ENCODE results near the gene PITPNB.

The PITPNB gene

DNA sequence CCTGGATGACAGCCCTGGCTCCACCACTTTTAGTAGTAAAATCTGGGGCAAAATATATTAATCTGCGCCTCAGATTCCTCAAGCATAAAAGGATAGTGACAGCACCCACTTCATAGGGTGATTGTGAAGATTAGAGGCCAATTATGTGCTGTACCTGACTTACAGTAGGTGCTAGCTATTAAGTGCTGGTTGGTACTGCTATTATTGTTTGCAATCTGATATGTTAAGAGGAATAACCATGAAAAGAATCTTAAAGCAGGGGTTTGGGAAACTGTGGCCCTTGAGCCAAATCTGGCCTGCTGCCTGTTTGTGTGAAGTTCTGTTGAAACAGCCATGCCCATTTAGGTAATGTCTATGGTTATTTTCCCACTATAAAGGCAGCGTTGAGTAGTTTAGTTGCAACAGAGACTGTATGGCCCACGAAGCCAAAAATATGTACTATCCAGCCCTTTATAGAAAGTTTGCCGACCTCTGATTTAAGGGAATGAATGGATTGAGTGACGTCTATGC, 72.8 kb downstream of the PITPNB start:
- Histone ChIP-seq H3K36me3 (ENCODE audit: control insufficient read depth, insufficient read depth, low read length) (no peaks in the 10 kb centered on the region), H3K4me3 (ENCODE audit: insufficient read depth, low read depth, low read length) (no peak overlapping the region), H3K9me3 (ENCODE audit: control insufficient read depth, low read length) (no peaks in the 10 kb centered on the region), H3K4me1 (ENCODE audit: control insufficient read depth, insufficient read depth, low read length) (peaks cover 20% of the 10 kb centered on the region), H3K27me3 (ENCODE audit: control insufficient read depth, insufficient read depth, low read length, poor library complexity, severe bottlenecking) (no peaks in the 10 kb centered on the region), H3K27ac (ENCODE audit: insufficient read depth, low read depth, low read length, poor library complexity, severe bottlenecking) (no peak overlapping the region)
- WGBS, 2 experiments = 93 to 95% methylated on average over 5 of the region's 5 CpGs

DNA sequence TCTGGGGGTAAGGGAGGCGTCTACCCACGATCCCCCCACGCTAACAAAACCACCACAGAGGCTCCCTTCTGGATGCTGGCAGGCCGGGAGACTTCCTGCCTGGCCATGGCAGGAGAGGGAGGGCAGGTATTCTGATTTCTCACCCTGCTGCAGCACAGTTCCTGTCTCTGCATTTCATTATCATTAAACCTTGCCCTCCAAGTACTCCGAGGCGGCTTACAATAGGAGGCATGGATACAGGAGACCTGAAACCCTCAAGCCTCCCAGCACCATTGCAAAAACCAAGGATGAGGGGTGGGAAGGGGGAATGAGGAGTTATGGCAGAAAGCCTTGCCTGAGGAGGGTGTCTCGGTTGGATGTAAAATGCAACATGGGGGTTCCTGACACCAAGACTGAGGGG, 73.4 kb downstream of the PITPNB start:
- Histone ChIP-seq H3K4me1 (ENCODE audit: control insufficient read depth, insufficient read depth, low read length) (peaks cover 20% of the 10 kb centered on the region), H3K9me3 (ENCODE audit: control insufficient read depth, low read length) (no peaks in the 10 kb centered on the region), H3K27me3 (ENCODE audit: control insufficient read depth, insufficient read depth, low read length, poor library complexity, severe bottlenecking) (no peaks in the 10 kb centered on the region), H3K36me3 (ENCODE audit: control insufficient read depth, insufficient read depth, low read length) (no peaks in the 10 kb centered on the region), H3K4me3 (ENCODE audit: insufficient read depth, low read depth, low read length) (no peak overlapping the region), H3K27ac (ENCODE audit: insufficient read depth, low read depth, low read length, poor library complexity, severe bottlenecking) (no peak overlapping the region)
- 70 to 76% methylated on average over 7 of the region's 7 CpGs for WGBS, 2 experiments

DNA sequence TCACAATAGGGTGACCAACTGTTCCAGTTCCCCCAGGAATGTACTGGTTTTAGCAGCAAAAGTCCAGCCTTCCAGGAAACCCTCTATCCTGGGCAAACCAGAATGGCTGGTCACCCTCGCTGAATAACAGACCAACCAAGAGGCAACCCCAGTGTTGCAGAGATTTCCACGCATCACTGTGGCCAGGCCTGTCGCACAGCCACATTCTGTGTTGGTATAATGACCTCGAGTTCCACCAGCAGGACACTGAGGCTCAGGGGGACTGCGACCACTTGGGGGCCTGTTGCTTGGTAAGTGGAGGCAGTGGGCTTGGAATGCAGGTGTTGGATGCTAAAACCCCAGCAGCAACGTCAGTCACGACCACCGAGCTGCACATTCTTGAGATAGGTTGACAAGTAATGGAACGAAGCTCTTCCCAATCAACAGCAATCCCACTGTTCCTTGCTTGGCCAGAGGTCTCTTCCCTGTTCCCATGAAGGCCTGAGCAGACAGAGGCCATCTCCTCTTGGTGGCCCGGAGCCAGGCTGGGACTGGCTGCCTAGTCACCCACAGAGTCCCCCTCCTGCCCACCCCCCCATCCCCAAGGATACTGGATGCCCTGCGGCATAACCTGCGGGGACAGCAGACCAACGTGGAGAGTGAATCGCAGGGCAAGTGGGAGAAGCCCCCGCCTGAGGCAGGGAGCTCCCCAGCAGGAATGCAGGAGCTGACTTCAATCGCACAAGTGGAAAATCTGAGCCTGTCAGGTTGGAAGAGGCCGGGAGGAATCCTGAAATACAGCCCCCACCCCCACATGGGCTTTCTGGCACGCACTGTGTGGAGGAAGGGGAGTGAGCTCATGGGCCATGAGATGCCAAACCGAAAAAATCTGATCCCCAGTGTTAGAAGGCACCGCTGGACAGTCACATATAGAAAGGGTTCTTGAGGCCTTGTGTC, 74.1 kb downstream of the PITPNB start:
- Histone ChIP-seq H3K27ac (ENCODE audit: insufficient read depth, low read depth, low read length, poor library complexity, severe bottlenecking) (no peak overlapping the region), H3K36me3 (ENCODE audit: control insufficient read depth, insufficient read depth, low read length) (no peaks in the 10 kb centered on the region), H3K4me3 (ENCODE audit: insufficient read depth, low read depth, low read length) (no peak overlapping the region), H3K4me1 (ENCODE audit: control insufficient read depth, insufficient read depth, low read length) (peaks cover 17% of the 10 kb centered on the region), H3K9me3 (ENCODE audit: control insufficient read depth, low read length) (no peaks in the 10 kb centered on the region), H3K27me3 (ENCODE audit: control insufficient read depth, insufficient read depth, low read length, poor library complexity, severe bottlenecking) (no peaks in the 10 kb centered on the region)
- 83% methylated on average over 20 of the region's 20 CpGs for WGBS, 2 experiments

GRCh38 chr22:27844256-27844655, 74.8 kb downstream of the PITPNB start:
- no peak overlapping the region for H3K4me3 ChIP-seq (ENCODE audit: insufficient read depth, low read depth, low read length)
- no peaks in the 10 kb centered on the region for H3K9me3 ChIP-seq (ENCODE audit: control insufficient read depth, low read length)
- 80 to 86% methylated on average over 6 of the region's 6 CpGs for WGBS, 2 experiments
- peaks cover 15% of the 10 kb centered on the region for H3K4me1 ChIP-seq (ENCODE audit: control insufficient read depth, insufficient read depth, low read length)
- H3K27me3 ChIP-seq (ENCODE audit: control insufficient read depth, insufficient read depth, low read length, poor library complexity, severe bottlenecking) = no peaks in the 10 kb centered on the region
- H3K27ac ChIP-seq (ENCODE audit: insufficient read depth, low read depth, low read length, poor library complexity, severe bottlenecking) = no peak overlapping the region
- no peaks in the 10 kb centered on the region for H3K36me3 ChIP-seq (ENCODE audit: control insufficient read depth, insufficient read depth, low read length)

DNA sequence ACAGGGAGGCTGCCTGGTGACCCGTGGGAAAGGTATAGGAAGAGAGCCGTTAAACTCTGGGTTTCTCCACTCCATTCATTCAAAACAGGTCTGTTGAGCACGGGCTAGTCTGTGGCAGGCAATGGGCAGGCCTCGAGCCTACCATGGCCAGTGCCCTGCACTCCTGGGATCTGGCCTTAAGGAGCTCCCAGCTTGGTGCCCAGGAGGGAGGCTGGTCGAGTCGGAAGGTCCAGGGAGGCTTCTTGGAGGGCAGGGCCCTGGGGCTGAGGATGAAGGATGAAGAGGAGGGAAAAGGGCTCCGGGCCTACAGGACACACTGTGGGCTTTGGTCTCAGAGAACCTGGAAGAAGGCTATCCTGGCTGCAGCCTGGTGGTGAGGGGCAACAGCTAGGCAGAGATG, 75.6 kb downstream of the PITPNB start:
- Histone ChIP-seq H3K27me3 (ENCODE audit: control insufficient read depth, insufficient read depth, low read length, poor library complexity, severe bottlenecking) (no peaks in the 10 kb centered on the region), H3K4me1 (ENCODE audit: control insufficient read depth, insufficient read depth, low read length) (peaks cover 15% of the 10 kb centered on the region), H3K27ac (ENCODE audit: insufficient read depth, low read depth, low read length, poor library complexity, severe bottlenecking) (no peak overlapping the region), H3K4me3 (ENCODE audit: insufficient read depth, low read depth, low read length) (no peak overlapping the region), H3K9me3 (ENCODE audit: control insufficient read depth, low read length) (no peaks in the 10 kb centered on the region), H3K36me3 (ENCODE audit: control insufficient read depth, insufficient read depth, low read length) (no peaks in the 10 kb centered on the region)
- WGBS, 2 experiments = 84 to 92% methylated on average over 7 of the region's 7 CpGs

- no peaks in the 10 kb centered on the region for H3K27me3 ChIP-seq (ENCODE audit: control insufficient read depth, insufficient read depth, low read length, poor library complexity, severe bottlenecking)
- peaks cover 15% of the 10 kb centered on the region for H3K4me1 ChIP-seq (ENCODE audit: control insufficient read depth, insufficient read depth, low read length)
- no peak overlapping the region for H3K4me3 ChIP-seq (ENCODE audit: insufficient read depth, low read depth, low read length)
- H3K27ac ChIP-seq (ENCODE audit: insufficient read depth, low read depth, low read length, poor library complexity, severe bottlenecking) = no peak overlapping the region
- WGBS, 2 experiments = 93 to 96% methylated on average over 15 of the region's 15 CpGs
- no peaks in the 10 kb centered on the region for H3K36me3 ChIP-seq (ENCODE audit: control insufficient read depth, insufficient read depth, low read length)
- no peaks in the 10 kb centered on the region for H3K9me3 ChIP-seq (ENCODE audit: control insufficient read depth, low read length)
Measured at GRCh38 chr22:27842669-27843431, 76.2 kb downstream of the PITPNB start.

- peaks cover 15% of the 10 kb centered on the region for H3K4me1 ChIP-seq (ENCODE audit: control insufficient read depth, insufficient read depth, low read length)
- H3K27me3 ChIP-seq (ENCODE audit: control insufficient read depth, insufficient read depth, low read length, poor library complexity, severe bottlenecking) = no peaks in the 10 kb centered on the region
- H3K36me3 ChIP-seq (ENCODE audit: control insufficient read depth, insufficient read depth, low read length) = no peaks in the 10 kb centered on the region
- WGBS, 2 experiments = 78 to 96% methylated on average over 1 of the region's 1 CpG
- no peak overlapping the region for H3K27ac ChIP-seq (ENCODE audit: insufficient read depth, low read depth, low read length, poor library complexity, severe bottlenecking)
- no peak overlapping the region for H3K4me3 ChIP-seq (ENCODE audit: insufficient read depth, low read depth, low read length)
- no peaks in the 10 kb centered on the region for H3K9me3 ChIP-seq (ENCODE audit: control insufficient read depth, low read length)
Measured at GRCh38 chr22:27842201-27842600, 76.9 kb downstream of the PITPNB start.

DNA sequence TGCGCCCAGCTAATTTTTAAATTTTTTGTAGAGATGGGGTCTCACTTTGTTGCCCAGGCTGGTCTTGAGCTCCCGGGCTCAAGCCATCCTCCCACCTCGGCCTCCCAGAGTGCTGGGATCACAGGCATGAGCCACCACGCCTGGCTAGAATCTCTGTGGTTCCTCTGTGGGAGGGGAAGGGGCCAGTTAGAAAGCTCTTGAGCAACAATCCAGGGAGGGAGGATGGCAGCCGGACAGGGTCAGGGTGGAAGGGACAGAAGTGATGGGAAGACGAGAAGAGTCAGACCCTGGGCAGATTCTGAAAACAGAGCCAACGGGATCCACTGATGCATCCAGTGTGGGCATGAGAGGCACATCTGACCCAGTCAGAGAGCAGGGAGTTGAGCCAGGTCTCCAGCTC, 78.6 kb downstream of the PITPNB start:
- Histone ChIP-seq H3K36me3 (ENCODE audit: control insufficient read depth, insufficient read depth, low read length) (no peaks in the 10 kb centered on the region), H3K27ac (ENCODE audit: insufficient read depth, low read depth, low read length, poor library complexity, severe bottlenecking) (no peak overlapping the region), H3K4me3 (ENCODE audit: insufficient read depth, low read depth, low read length) (no peak overlapping the region), H3K9me3 (ENCODE audit: control insufficient read depth, low read length) (no peaks in the 10 kb centered on the region), H3K4me1 (ENCODE audit: control insufficient read depth, insufficient read depth, low read length) (peaks cover 11% of the 10 kb centered on the region), H3K27me3 (ENCODE audit: control insufficient read depth, insufficient read depth, low read length, poor library complexity, severe bottlenecking) (no peaks in the 10 kb centered on the region)
- 95% methylated on average over 7 of the region's 7 CpGs for WGBS, 2 experiments

- Histone ChIP-seq H3K36me3 (ENCODE audit: control insufficient read depth, insufficient read depth, low read length) (no peaks in the 10 kb centered on the region), H3K27me3 (ENCODE audit: control insufficient read depth, insufficient read depth, low read length, poor library complexity, severe bottlenecking) (no peaks in the 10 kb centered on the region), H3K4me3 (ENCODE audit: insufficient read depth, low read depth, low read length) (no peak overlapping the region), H3K9me3 (ENCODE audit: control insufficient read depth, low read length) (no peaks in the 10 kb centered on the region), H3K4me1 (ENCODE audit: control insufficient read depth, insufficient read depth, low read length) (no peaks in the 10 kb centered on the region), H3K27ac (ENCODE audit: insufficient read depth, low read depth, low read length, poor library complexity, severe bottlenecking) (no peak overlapping the region)
- 89% methylated on average over 13 of the region's 13 CpGs for WGBS, 2 experiments
Measured at GRCh38 chr22:27839057-27839660, 79.9 kb downstream of the PITPNB start.

GRCh38 chr22:27836181-27836580, 82.9 kb downstream of the PITPNB start:
- no peaks in the 10 kb centered on the region for H3K4me1 ChIP-seq (ENCODE audit: control insufficient read depth, insufficient read depth, low read length)
- no peaks in the 10 kb centered on the region for H3K27me3 ChIP-seq (ENCODE audit: control insufficient read depth, insufficient read depth, low read length, poor library complexity, severe bottlenecking)
- WGBS, 2 experiments = 64 to 70% methylated on average over 10 of the region's 10 CpGs
- H3K36me3 ChIP-seq (ENCODE audit: control insufficient read depth, insufficient read depth, low read length) = no peaks in the 10 kb centered on the region
- H3K4me3 ChIP-seq (ENCODE audit: insufficient read depth, low read depth, low read length) = no peak overlapping the region
- H3K9me3 ChIP-seq (ENCODE audit: control insufficient read depth, low read length) = no peaks in the 10 kb centered on the region
- no peak overlapping the region for H3K27ac ChIP-seq (ENCODE audit: insufficient read depth, low read depth, low read length, poor library complexity, severe bottlenecking)

Measured in ectodermal cell (in vitro differentiated cells).